NCI-H1048 (cell line): ENCODE data around the gene CHAD.
"Not testable (repeated sequence)": the region's sequence is repeated elsewhere in the genome, so short reads cannot be mapped to it uniquely, and the experiment has no call there.

Experiments used
- DNase-seq: peaks from one replicate; lab custom pipeline; 2025; lab: John Stamatoyannopoulos, UW

Gene CHAD

GRCh38 chr17:50475362-50475761, 6.7 kb upstream of the CHAD start:
- no peak for DNase-seq

- no peak for DNase-seq
Measured at GRCh38 chr17:50474523-50474922, 5.8 kb upstream of the CHAD start.

- no peak for DNase-seq
Measured at GRCh38 chr17:50473901-50474300, 5.2 kb upstream of the CHAD start.

- DNase-seq, result not testable (repeated sequence)
Measured at GRCh38 chr17:50472761-50473161, 4.1 kb upstream of the CHAD start.

GRCh38 chr17:50472286-50472685, 3.6 kb upstream of the CHAD start:
- DNase-seq, result no peak

GRCh38 chr17:50471009-50471905, 2.6 kb upstream of the CHAD start:
- DNase-seq, result no peak

GRCh38 chr17:50470426-50470825, 1.7 kb upstream of the CHAD start:
- DNase-seq, result no peak

- DNase-seq, result no peak
Measured at GRCh38 chr17:50469671-50470305, 1.1 kb upstream of the CHAD start.

- DNase-seq, result no peak
Measured at GRCh38 chr17:50469208-50469605, 527 bp upstream of the CHAD start.

- DNase-seq, result no peak
Measured at GRCh38 chr17:50467855-50468303, 801 bp downstream of the CHAD start.

GRCh38 chr17:50467114-50467854, 1.4 kb downstream of the CHAD start:
- no peak for DNase-seq

- DNase-seq, result no peak
Measured at GRCh38 chr17:50466371-50467113, 2.1 kb downstream of the CHAD start.

- DNase-seq, result no peak
Measured at GRCh38 chr17:50465635-50466034, 3.0 kb downstream of the CHAD start.

- DNase-seq, result no peak
Measured at GRCh38 chr17:50465171-50465570, 3.5 kb downstream of the CHAD start.

- DNase-seq, result no peak
Measured at GRCh38 chr17:50464736-50465135, 3.9 kb downstream of the CHAD start.

GRCh38 chr17:50464121-50464520, 4.6 kb downstream of the CHAD start:
- DNase-seq, result no peak

GRCh38 chr17:50462446-50462845, 6.2 kb downstream of the CHAD start:
- no peak for DNase-seq

- DNase-seq, result no peak
Measured at GRCh38 chr17:50461550-50462132, 7.0 kb downstream of the CHAD start.

GRCh38 chr17:50460831-50461526, 7.7 kb downstream of the CHAD start:
- no peak for DNase-seq

- DNase-seq, result no peak
Measured at GRCh38 chr17:50459756-50460155, 8.9 kb downstream of the CHAD start.
